Measurements from ENCODE around the gene PSMC1.

PSMC1 gene

DNA sequence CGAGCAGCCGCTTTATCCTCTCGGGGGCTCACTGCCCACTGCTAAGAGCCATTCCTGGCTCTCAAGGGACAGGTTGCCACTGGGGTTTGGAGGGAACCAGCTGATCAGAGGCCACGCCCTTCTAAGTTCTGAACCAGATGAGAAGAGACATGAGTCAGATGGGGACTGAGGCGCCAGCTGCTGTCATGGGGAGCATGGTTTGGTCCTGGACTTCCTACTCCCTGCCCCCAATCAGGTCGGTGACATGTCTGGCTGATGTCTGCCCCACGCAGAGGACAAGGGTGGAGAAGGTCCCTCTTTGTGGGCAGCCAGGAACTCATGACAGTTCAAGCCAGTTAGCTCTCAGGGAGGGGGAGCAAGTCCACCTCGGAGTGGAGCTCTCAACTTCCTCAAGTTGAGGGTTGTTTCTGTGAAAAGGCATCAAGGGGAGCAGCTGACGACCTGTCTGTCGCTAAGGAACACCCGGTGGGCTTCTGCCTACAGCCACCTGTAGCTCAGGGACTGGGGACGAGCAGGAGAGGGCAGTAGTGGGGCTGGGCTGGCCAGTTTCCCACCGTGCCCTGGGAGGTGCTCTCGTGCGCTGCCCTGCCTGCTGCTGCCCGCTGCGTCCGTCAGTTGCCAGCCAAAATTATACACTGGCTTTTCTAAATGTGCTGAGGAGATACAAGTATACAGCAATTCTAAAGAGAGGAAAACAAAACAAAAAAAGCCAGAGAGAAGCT, 20.5 kb downstream of the PSMC1 start:
- DNase-seq: peak; percentile 57

DNA sequence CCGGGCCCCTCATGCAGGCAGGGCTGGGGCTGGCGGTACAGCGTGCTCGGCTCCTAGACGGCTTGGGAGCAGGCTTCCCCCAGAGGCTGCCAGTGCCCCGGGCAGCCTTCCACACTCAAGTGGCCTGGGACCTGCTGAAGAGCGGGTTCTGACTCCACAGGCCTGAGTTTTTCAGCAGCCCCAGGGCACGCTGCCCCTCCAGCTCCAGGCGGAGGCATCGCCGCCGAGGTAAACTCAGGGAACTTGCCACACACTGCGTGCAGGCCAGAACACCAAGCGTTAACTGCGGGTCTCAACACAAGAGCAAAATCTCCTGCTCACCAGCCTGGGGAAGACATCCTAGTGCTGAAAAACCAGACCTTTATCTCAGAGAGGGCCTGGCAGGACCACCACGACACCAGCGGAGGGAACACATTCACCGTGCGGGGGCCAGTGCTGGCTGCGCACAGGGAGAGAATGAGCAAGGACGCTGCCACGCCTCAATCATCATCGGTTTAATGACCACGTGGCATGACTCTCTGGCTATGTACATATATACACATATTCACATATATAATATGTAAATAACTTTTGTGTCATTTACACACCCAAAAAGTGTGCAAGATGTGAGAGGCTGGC, 21.3 kb downstream of the PSMC1 start:
- no peak for DNase-seq

DNA sequence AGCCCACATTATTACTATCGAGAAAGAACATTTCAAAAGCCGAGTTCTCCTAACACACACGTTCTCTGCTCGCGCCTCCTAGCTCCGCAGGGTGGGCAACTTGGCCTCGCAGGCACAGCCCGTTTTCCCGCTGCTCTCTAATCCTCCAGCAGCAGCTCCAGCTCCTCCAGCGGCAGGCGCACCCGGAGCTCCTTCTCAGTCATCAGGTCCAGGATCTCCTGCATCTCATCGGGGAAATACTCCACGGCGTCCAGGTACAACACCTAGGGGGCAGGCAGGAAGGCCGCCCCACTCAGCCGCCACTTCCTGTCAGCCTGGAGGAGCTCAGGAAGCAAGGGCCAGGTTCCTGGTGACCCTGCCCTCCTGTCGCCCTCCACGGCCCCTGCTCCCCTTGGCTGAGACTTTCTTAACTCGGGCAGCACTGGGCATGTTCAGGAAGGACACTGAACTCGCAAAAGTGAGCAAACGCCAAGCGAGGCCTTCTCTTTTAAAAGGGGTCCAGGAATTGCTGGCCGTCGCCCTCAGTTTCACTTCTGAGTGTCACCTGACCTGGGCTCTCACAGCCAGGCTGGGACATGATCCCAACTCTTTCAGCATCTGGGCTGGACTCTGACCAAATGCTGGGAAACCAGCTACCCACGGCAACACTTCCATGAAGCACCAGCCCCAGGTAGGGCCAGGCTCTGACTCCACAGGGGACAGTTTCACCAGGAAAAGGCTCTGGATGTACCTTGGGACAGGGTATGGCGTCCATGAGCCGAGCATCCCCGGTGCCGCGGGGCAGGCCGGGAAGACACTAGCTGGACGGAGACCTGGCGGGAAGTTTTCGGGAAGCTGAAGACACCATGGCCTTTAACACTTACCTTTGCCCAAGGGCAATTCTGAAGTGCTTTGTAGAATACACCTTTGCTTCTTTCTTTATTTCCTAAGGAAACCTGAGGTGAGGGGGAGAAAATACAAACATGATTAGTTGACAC, 22.1 kb downstream of the PSMC1 start:
- no peak for DNase-seq

DNA sequence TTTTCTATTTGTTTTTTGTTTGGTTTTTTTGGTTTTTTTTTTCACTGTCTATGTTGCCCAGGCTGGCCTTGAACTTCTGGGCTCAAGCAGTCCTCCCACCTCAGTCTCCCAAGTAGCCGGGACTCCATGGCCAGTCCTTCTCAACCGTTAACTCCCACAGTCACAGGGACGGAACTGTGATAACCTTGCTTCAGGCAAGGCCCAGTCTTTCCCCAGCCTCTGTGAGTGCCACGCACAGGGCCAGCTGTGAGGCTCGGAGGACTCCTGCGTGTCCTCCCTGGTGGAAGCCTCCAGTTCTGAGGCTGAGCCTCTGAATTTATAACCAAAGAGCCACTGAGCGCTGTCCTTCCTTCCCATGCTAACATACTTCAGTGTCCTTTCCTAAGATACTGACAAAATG, 23.7 kb downstream of the PSMC1 start:
- DNase-seq: no peak

DNA sequence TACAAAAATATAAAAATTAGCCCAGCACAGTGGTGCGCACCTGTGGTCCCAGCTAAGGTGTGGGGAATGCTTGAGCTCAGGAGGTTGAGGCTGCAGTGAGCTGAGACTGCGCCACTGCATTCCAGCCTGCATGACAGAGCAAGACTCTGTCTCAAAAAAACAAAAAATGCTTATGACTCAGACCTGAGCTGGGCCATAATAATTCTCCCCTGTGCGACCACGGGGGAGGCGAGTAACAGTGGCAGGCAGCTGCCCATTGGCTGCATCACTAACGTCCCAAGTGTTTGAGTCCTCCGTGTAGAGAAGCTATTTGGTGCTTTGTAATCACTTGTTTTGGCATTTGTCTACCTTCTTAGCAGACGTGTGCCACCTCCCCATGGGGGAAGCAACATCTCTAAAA, 24.9 kb downstream of the PSMC1 start:
- no peak for DNase-seq

DNA sequence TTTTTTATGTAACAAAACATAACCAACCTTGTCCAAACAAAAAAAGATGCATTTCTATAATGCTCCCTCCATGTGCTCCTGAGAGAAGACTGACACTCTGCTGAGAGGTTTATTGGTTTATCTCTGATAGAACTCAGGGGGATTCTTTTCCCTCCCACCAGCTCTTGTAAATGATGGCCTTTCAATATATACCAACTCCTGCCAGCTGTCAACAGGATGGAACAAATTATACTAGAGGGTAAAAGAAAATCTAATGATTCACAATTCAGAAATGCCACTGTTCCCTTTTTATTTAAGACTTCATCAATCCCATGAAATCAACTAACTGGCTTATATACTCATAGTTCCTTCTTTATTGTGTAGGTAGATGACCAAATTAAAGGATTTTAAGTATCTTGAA, 25.4 kb downstream of the PSMC1 start:
- peak; percentile 23 for DNase-seq

DNA sequence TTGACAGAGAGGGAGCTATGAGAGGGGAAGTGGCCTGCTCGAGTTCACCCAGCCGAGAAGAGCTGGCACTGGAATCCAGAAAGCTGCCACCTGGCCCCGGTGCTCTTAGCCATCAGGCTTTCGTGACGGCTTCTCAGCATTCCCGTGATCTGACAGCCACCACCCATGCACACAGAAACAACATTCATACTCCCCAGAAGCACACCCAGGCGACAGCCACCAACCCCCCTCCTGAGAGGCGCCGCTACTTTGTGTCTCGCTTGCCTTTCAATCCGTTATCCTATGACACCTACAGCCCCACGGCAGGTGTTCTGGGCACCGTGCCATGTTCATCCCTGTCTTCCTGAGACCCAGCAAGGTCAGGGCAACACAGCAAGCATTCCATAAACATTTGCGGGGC, 31.4 kb downstream of the PSMC1 start:
- no peak for DNase-seq

DNA sequence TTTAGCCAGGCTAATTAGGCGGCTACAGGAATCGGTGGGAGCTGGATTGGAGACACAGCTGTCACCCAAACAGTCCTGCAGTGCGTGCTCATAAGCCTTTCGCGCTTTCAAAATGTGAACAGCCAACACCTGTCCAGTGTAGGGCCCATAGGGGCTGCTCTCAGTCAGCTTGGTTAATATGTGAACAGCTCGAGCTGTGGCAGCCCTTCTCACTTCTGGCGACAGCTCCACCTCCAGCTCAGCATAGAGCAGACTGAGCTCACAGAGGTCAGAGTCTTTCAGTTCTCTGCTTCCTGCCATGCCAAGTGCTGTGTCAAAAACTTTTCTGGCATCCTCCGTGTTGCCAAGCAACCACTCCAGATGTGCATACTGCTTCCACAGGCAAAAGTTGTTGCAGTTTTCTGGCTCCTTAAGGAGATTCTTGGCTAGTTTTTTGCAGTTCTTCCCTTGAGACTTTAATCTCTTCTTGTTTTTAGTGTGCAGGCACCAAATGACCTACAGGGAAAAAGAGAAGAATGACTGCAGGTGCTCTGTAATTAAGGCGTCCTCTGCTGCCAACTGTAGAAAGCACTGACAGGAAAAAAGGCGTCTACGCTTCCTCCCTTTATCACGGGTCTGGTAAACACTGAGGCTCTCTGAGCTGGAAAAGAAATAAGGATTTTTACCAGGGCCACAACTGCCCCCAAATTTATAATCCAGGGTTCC, 32.5 kb downstream of the PSMC1 start:
- peak; percentile 49 for DNase-seq

DNA sequence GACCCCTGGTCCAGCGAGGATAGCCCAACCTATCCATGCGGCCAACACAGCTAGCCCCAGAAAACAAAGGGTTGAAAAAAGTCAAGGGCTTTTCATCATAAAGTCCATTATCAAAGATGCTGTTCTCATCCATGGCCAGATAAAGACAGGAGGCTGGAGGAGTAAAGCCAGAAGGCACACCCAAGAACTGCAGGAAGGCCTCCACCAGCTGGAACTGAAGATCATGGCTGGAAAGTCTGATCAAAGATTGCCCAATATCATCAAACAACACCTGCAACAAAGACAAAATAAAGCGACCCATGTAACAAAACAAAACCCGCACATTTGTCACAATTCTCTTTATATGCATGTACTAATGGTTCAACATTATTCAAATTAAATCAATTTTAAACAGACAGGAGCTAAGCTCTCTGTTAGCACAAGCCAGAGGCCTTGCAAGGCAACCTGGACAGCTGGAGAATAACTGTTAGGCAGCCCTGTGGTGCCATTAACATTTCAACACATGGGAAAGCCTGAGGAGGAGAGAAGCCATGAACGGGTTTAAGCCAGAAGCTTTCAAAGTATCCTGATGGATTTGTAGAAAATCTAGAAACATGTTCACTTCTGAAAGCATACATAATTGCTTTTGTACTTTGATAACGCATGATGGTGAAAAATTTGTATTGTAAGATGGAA, 34.1 kb downstream of the PSMC1 start:
- no peak for DNase-seq

DNA sequence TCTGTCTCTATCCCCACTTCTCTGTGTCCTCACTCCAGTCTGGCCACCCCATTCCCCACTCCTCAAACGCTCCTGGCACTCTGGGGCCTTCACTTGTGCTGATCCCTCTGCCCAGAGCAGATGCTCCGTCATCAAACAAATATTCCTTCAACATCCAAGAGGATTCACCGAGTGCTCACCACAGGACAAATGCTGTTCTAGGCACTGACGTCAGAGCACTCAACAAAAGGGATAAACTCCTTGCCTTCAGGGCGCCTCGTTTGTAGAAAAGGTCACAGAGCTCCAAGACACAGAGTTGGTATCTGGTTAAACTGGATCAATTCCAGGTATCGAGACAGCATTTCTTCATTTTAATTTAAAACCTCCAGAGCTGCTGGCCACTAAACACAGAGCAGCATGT, 35.3 kb downstream of the PSMC1 start:
- DNase-seq: no peak

DNA sequence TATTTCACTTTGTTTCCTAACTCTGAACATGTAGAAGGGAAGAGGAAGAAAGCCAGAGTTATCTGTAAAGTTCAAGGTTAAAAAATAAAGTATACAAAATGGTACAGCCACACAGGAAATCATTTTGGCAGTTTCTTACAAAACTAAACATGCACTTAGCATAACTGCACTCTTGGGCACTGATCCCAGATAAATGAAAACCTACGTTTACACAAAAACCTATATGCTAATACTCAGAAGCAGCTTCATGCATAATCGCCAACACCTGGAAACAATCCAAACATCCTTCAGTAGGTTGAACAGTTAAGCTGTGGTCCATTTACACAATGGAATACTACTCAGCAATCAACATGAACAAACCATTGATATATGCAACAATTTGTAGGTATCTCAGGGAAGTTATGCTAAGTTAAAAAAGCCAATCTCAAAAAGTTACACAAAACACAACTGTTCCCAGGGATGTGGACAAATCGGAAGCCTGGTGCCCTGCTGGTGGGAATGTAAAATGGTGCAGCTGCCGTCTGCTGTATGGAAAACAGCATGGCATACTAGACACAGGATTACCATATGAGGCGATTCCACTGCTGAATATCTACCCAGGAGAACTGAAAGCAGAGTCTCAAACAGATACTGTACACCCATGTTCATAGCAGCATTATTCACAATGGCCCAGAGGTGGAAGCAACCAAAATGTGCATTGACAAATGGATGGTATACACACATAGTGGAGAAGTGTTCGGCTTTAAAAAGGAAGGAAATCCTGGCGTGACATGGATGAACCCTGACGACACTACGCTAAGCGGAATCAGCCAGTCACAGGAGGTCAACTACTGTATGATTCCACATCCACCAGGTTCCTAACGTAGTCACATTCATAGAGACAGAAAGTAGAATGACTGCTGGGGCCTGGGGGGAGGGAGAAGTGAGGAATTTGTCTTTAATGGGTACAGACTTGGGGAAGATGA, 37.7 kb downstream of the PSMC1 start:
- DNase-seq: no peak

DNA sequence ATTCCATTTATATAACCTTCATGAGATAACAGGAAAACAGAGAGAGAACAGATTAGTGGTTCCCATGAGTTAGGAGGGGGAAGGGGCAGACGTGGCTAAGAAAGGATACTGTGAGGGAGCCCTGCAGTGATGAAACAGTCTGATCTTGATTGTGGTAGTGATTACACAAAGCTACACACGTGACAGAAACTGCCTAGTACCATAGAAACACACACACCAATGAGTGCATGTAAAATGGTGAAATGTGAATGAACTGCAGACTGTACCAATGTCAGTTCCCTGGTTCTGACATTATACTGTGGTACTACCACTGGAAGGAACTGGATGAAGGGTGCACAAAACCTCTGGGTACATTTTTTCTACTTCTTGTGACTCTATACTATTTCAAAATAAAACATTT, 38.5 kb downstream of the PSMC1 start:
- no peak for DNase-seq

DNA sequence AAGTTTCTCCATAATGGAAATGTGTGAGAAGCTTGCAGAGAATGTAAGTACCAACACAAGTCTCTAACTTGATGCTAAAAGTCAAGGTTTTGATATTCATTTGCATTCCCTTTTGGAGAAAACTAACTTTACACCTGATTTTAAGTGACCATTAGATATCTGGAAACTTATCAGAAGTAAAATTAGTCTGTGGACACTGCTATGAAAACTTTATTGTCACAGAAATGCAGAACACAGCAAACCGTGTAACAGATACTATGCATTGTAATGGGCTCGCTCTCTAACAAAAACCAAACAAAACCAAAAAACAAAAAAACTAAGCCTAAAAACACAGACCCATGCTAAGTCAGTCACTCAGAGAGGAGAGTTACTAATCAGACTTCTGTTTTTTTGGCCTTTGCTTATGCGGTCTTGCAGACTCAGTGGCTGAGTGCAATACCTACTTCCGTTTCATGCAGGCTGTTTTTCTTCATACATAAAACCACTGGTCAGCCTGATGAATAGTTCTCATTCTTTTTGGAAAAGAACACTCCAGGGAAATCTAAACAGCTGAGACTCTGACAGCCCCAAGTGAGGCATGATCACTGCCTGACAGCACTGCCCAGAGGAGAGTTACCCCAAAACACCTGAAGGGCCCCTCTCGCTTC, 39.6 kb downstream of the PSMC1 start:
- DNase-seq: no peak

DNA sequence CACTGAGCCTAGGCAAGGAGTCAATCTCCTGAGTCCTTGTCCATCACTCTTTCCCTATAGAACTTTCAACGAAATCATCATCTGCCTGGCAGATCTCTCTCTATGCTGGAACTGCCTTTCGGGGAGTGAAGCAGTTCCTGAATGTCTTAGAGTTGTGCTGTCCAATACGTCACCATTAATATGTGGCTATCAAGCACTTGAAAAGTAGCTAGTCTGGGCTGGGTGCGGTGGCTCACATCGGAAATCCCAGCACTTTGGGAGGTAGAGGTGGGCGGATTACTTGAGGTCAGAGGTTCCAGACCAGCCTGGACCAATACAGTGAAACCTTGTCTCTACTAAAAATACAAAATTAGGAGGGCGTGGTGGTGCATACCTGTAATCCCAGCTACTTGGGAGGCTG, 40.3 kb downstream of the PSMC1 start:
- DNase-seq: no peak

DNA sequence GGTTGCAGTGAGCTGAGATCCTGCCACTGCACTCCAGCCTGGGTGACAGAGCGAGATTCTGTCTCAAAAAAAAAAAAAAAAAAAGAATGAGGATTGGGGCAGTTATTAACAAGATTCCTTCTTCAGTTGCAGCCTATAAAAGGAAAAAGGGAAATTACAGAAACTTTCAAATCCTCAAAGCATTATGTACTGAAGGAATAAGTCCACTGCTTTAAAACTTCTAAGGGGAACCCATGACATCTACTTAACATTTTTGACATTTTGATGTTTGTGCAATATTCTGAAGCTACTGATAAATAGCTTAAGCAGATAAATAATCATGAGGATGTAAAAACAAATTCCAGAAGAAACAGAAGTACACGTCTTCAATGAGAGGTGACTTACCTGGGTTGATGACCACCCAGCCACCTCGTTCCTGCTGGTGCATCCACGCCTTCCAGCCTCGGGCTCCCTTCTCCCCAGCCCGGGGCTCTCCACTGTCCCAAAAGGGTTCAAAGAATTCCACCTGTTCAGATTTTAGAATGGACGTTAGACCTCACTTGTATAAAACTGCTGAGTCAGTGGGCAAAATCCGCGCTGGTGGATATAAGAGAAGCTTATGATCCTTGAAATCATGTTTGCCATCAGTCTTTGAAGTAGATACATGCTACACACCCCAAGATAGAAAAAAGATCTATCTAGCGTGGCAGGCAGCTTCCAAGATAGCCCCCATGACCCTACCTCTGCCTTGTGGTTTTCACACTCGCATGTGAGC, 41.7 kb downstream of the PSMC1 start:
- no peak for DNase-seq

DNA sequence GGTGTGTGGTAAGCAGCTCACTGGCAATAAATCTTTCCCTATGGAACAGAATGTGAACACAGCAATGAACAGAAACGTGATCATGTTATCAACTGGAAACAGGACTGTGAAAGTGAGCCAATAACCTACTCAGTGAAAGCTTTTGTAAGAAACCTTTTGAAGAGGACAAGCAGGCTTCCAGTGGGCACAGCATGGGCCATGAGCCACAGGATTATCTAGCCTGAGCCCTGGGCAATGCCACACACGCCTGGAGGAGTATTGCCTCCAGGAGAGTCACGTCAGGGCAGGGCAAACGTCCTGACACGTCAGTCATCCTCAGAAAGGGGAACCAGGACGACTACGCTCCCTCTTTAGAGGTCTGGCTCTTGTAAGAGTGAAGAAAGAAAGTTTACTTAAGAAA, 43.1 kb downstream of the PSMC1 start:
- DNase-seq: no peak

DNA sequence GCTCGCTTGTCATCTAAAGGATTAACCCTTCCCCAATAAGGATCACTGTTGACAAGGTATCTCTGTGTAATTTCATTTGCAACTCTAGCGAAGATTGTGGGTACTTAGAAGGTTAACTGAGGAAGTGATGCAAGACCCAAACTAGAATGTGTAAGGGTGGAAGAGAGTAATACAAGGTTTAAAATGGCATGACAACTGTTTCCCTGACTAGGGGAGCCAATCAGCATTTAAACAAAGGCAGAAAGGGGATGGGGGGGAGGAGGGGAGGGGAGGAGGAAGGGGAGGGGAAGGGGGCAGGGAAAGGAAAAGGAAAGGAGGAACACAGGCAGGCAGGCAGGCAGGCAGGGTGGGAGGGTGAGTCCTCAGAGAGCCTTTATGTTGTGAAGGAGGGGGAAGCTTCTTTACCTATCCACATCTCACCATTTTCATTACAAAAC, 44.3 kb downstream of the PSMC1 start:
- peak; percentile 7 for DNase-seq

DNA sequence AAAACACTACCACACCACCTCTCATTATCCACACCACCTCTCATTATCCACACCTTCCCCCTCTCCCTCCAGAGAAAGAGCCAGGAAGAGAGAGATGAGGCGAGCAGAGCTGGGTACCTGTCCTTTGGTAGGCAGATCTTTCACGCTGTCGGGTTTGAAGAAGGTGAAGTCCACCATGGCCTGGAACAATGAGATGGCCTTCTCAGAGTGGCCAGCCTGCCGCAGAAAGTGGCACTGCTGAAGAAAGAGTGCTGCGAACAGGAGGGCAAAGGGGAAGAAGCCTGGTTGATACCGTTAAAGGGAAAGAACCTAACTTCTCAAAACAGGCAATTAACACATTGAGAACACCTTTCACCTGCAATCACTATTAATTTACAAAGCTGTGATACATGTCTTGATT, 44.8 kb downstream of the PSMC1 start:
- no peak for DNase-seq

DNA sequence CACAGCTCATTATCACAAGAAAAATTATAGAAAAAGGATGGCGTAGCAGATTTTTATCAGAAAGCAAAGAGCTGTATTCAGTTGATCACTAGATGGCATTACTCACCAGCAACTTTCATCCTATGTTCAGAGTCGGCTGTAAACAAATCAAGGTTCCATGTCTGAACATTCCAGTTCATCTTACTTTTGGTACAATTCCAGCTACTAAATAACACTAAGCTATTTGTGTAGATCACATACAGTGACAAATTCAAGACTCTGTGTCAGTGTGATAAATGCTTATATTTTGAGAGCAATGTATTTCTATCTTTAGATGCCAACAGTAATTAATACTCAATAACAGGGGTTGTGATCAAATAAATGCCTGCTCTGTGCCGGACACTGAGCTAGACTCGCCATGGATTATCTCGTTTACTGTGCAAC, 45.3 kb downstream of the PSMC1 start:
- peak; percentile 45 for DNase-seq

Data from NCI-H82 (cell line).